ENCODE measurements around the gene NSUN2. TPM values are rescaled to one million over a fixed set of nuclear protein-coding genes. Genes with fewer than 3 reads are reported as not detected.
A peak's percentile ranks its signal among the peaks of the same experiment; 100 is the strongest.

NSUN2 gene
- total RNA-seq, 1 donor from 2014 or later = 93.3 TPM

DNA sequence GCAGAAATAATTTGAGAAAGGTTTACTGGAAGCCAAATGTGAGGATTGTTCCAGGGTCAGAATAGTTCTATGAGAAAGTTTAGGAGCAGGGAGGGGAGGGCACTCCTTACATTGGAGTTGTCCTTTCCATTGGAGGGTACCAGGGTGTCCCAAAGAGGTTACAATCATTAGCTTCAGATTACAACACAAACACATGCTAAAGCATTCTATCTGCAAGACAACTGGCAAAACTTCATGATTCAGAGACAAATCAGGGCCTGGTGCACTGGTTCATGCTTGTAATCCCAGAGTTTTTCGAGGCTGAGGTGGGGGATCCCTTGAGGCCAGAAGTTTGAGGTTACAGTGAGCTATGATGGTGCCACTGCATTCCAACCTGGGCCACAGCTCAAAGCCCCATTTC is 51.8 kb downstream of the NSUN2 start:
- Mint-ChIP-seq H3K27me3 (peaks cover 41% of the 10 kb centered on the region), H3K9me3 (peaks cover 2% of the 10 kb centered on the region), H3K36me3 (ENCODE audit: low read depth) (no peaks in the 10 kb centered on the region), H3K4me3 (no peak overlapping the region), H3K4me1 (peaks cover 2% of the 10 kb centered on the region), H3K27ac (no peak overlapping the region)
- CTCF ChIA-PET = no interaction called here
- ATAC-seq (ENCODE audit: low read depth) = no peak
- DNase-seq = no peak
- TF ChIP-seq, protein P1, sequence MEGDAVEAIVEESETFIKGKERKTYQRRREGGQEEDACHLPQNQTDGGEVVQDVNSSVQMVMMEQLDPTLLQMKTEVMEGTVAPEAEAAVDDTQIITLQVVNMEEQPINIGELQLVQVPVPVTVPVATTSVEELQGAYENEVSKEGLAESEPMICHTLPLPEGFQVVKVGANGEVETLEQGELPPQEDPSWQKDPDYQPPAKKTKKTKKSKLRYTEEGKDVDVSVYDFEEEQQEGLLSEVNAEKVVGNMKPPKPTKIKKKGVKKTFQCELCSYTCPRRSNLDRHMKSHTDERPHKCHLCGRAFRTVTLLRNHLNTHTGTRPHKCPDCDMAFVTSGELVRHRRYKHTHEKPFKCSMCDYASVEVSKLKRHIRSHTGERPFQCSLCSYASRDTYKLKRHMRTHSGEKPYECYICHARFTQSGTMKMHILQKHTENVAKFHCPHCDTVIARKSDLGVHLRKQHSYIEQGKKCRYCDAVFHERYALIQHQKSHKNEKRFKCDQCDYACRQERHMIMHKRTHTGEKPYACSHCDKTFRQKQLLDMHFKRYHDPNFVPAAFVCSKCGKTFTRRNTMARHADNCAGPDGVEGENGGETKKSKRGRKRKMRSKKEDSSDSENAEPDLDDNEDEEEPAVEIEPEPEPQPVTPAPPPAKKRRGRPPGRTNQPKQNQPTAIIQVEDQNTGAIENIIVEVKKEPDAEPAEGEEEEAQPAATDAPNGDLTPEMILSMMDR (IDR thresholded peaks at IDR 0.05) = no peak
- POLR2A ChIA-PET = no interaction called here
- intact Hi-C loops (cut with micrococcal nuclease) = loop anchor here (5.0 kb wide), 1 partner anchor 94 kb away; no protein-coding TSS in a partner anchor

DNA sequence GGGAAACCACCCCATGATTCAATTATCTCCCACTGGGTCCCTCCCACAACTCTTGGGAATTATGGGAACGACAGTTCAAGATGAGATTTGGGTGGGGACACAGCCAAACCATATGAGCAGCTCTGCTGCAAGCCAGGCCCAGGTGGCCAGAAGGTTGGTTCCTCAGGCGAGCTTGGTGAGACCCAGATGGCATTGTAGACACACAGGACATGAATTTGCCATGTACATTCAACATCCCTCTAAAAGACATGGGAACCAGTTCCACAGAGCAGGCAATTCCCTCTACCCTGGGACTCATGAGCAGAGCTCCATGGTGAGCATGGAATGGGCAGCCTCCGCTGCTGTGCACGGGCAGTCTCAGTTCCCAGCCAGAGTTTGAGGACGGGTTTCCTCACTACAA is 53.3 kb downstream of the NSUN2 start:
- Mint-ChIP-seq H3K4me3 (no peak overlapping the region), H3K36me3 (ENCODE audit: low read depth) (no peaks in the 10 kb centered on the region), H3K27me3 (peaks cover 29% of the 10 kb centered on the region), H3K27ac (no peak overlapping the region), H3K4me1 (peaks cover 2% of the 10 kb centered on the region), H3K9me3 (peaks cover 2% of the 10 kb centered on the region)
- TF ChIP-seq, protein P1 (IDR thresholded peaks at IDR 0.05) = no peak
- ATAC-seq (ENCODE audit: low read depth) (no peak), DNase-seq (no peak)
- intact Hi-C loops (cut with micrococcal nuclease) = loop anchor here (5.0 to 10.0 kb wide), 2 partner anchors 135 to 202 kb away; partner anchors contain the start of genes MED10 and UBE2QL1
- POLR2A ChIA-PET = no interaction called here
- CTCF ChIA-PET = no interaction called here

DNA sequence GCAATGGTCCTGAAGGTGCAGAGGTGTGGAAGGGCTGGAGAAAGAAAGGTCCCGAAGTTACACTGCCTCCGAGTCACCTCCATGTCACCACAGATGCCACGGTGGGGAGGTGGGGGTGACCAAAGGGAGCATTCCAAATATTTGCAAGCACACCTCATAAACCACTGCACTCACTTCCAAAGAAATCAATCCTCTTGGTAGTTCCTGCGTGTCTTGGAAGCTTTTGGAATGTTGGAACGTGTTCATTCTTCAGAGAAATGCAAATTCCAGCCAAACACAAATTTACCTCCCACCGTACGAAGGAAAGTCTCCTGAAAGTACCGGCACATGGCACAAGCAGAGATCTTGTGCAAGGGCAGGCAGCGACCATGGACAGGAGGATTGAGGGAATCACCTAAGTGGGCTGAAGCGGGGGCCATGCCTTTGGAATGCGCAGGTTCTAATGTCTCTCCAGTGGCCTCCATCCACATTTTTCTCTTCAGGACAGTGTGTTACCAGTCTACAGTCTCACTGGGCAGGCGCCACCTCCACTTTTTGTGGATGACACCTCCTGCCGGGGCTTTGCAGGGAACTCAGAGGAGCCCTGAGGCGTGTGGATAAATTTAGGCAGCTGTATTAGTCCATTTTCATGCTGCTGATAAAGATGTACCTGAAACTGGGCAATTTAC is 54.0 kb downstream of the NSUN2 start:
- Mint-ChIP-seq H3K27ac (no peak overlapping the region), H3K4me3 (no peak overlapping the region), H3K4me1 (peaks cover under 1% of the 10 kb centered on the region), H3K27me3 (peaks cover 22% of the 10 kb centered on the region), H3K9me3 (peaks cover 2% of the 10 kb centered on the region), H3K36me3 (ENCODE audit: low read depth) (no peaks in the 10 kb centered on the region)
- no peak for ATAC-seq (ENCODE audit: low read depth)
- DNase-seq = no peak
- intact Hi-C loops (cut with micrococcal nuclease) = loop anchor here (5.0 to 10.0 kb wide), 2 partner anchors 134 to 202 kb away; partner anchors contain the start of genes MED10 and UBE2QL1
- ChIA-PET CTCF (no interaction called here), POLR2A (no interaction called here)
- TF ChIP-seq, protein P1 (IDR thresholded peaks at IDR 0.05) = no peak

DNA sequence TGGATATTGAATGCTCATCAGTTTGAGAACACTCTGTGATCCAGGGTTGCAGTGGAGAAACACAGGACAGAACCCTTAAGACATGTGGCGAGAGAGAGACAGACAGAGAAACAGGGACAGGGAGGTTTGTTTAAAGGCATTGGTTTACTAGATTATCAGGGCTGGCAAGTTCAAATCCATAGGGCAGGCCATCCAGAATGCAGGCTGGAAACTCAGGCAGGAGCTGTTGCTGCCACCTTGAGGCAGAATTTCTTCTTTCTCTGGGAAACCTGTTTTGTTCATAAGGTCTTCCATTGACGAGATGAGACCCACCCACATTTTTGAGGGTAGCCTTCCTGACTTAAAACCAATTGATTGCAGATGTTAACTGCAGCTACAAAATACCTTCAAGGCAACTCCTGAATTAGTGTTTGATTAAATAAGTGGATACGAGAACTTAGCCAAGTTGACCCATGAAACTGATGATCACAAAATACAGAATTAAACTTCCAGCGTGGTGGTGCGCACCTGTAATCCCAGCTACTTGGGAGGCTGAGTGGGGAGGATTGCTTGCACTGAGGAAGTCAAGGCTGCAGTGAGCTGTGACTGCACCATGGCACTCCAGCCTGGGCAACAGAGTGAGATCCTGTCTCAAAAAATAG is 55.9 kb downstream of the NSUN2 start:
- Mint-ChIP-seq H3K27me3 (peaks cover 14% of the 10 kb centered on the region), H3K4me1 (no peaks in the 10 kb centered on the region), H3K4me3 (no peak overlapping the region), H3K9me3 (peaks cover 2% of the 10 kb centered on the region), H3K36me3 (ENCODE audit: low read depth) (no peaks in the 10 kb centered on the region), H3K27ac (no peak overlapping the region)
- ChIA-PET POLR2A (interaction anchor here (0.6 kb wide), 1 partner anchor 715 kb away, joined by 8 read pairs; no protein-coding TSS in a partner anchor), CTCF (interaction anchor here (0.8 to 1.9 kb wide), 2 partner anchors 199 to 1080 kb away, joined by 3 to 4 read pairs; partner anchors contain the start of gene MED10)
- no peak for DNase-seq
- intact Hi-C loops (cut with micrococcal nuclease) = loop anchor here (1.0 to 10.0 kb wide), 6 partner anchors 132 to 1436 kb away; partner anchors contain the start of genes ADAMTS16, MED10 and UBE2QL1
- ATAC-seq (ENCODE audit: low read depth) = peak; percentile 21
- TF ChIP-seq, protein P1 (IDR thresholded peaks at IDR 0.05) = no peak
